Tibial nerve (tissue), 3 donors: ENCODE results near the gene COL9A3.

Experiments used
- POLR2A ChIP-seq, 2 donors: fragments of 450-650 bp; IDR thresholded peaks; one replicate each; pipeline ENCODE4 v1.6.1; 2017; ENCODE audit warnings: antibody characterized with exemption in 2 of 2, mild to moderate bottlenecking in 2 of 2, moderate library complexity in 2 of 2
- TF ChIP-seq, protein P1 (sequence below), 5 experiments: fragments of 200-600 bp in 3 of 5; fragments of 450-650 bp in 2 of 5; sonication (generic) in 3 of 5; IDR thresholded peaks; one replicate each; pipeline ENCODE4 v1.5.1; 2016 to 2019; ENCODE audit warnings: antibody characterized with exemption in 5 of 5, mild to moderate bottlenecking in 3 of 5, moderate library complexity in 2 of 5

DNA sequence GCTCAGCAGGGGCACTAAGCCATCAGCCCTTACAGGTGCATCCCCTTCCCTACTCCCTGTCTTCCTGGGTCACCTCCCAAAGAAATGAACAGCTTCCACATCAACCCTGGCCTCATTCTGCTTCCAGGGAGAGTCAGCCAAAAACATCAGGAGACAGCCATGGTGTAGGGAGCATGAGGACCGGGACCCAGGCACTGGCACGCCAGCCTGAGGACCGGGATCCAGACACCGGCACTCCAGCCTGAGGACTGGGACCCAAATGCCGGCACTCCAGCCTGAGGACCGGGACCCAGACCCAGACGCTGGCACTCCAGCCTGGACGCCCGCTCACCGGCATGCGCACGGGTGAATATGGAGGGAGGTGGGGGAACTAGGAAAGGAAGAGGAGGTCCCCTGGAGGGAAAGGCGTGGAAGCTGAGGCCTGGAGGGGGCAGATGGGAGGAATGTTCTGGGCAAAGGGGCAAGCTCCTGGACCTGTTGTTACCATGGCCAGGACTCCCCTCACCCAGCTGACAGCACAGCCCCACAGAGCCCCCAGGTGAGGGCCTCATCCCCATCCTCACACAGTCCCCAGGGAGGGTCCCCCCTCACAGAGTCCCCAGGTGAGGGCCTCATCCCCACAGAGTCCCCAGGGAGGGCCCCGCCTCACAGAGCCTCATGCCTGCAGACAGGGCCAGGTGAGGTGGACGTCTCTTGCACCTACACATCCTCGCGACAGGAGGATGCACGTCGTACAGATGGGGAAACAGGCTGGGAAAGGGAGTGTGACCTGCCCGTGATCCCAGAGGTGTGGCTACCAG is 46.5 kb upstream of the COL9A3 start:
- TF ChIP-seq, protein P1, sequence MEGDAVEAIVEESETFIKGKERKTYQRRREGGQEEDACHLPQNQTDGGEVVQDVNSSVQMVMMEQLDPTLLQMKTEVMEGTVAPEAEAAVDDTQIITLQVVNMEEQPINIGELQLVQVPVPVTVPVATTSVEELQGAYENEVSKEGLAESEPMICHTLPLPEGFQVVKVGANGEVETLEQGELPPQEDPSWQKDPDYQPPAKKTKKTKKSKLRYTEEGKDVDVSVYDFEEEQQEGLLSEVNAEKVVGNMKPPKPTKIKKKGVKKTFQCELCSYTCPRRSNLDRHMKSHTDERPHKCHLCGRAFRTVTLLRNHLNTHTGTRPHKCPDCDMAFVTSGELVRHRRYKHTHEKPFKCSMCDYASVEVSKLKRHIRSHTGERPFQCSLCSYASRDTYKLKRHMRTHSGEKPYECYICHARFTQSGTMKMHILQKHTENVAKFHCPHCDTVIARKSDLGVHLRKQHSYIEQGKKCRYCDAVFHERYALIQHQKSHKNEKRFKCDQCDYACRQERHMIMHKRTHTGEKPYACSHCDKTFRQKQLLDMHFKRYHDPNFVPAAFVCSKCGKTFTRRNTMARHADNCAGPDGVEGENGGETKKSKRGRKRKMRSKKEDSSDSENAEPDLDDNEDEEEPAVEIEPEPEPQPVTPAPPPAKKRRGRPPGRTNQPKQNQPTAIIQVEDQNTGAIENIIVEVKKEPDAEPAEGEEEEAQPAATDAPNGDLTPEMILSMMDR (IDR thresholded peaks at IDR 0.05): no peak
- TF ChIP-seq POLR2A (IDR thresholded peaks at IDR 0.05): no peak
